Neural progenitor cell (in vitro differentiated cells): ENCODE measurements around the gene RNF175.

Experiments
- EZH2 ChIP-seq: fragments of 200-600 bp; sonication (generic); IDR thresholded peaks from 2 replicates; pipeline ENCODE4 v1.6.1; 2017; ENCODE audit warnings: antibody characterized with exemption, mild to moderate bottlenecking, moderate library complexity
- TF ChIP-seq, protein P1 (sequence below): fragments of 200-600 bp; sonication (generic); IDR thresholded peaks from 2 replicates; pipeline ENCODE4 v1.5.1; 2017; ENCODE audit warnings: antibody characterized with exemption, mild to moderate bottlenecking

DNA sequence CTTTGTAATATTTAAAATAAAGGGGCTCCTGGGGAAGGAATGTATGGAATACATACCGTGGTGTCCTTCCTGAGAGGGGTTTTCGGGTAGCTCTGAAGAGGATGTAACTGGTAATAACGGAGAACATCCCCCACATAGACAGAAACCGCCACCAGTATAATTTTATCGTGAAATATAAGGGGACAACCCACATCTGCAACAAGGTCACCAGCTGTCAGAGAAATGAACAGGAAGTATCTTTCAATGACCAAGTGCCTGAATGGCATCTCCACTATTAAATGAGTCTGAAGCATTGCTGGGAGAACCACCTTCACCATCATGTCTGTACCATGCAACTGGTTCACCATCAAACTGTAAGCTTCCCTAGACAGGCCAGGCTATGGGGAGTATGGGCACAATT, 31.7 kb downstream of the RNF175 start:
- TF ChIP-seq, protein P1, sequence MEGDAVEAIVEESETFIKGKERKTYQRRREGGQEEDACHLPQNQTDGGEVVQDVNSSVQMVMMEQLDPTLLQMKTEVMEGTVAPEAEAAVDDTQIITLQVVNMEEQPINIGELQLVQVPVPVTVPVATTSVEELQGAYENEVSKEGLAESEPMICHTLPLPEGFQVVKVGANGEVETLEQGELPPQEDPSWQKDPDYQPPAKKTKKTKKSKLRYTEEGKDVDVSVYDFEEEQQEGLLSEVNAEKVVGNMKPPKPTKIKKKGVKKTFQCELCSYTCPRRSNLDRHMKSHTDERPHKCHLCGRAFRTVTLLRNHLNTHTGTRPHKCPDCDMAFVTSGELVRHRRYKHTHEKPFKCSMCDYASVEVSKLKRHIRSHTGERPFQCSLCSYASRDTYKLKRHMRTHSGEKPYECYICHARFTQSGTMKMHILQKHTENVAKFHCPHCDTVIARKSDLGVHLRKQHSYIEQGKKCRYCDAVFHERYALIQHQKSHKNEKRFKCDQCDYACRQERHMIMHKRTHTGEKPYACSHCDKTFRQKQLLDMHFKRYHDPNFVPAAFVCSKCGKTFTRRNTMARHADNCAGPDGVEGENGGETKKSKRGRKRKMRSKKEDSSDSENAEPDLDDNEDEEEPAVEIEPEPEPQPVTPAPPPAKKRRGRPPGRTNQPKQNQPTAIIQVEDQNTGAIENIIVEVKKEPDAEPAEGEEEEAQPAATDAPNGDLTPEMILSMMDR = no peak
- no peak for TF ChIP-seq EZH2
